Brain pericyte (primary cell): ENCODE data around the gene IRS2.
"Not testable (repeated sequence)": the region's sequence is repeated elsewhere in the genome, so short reads cannot be mapped to it uniquely, and the experiment has no call there.

Source experiments
- DNase-seq: peaks from one replicate; pipeline ENCODE4 v3.0.0-alpha.2; 2012; ENCODE audit warnings: low read depth, low spot score

The IRS2 gene, protein sequence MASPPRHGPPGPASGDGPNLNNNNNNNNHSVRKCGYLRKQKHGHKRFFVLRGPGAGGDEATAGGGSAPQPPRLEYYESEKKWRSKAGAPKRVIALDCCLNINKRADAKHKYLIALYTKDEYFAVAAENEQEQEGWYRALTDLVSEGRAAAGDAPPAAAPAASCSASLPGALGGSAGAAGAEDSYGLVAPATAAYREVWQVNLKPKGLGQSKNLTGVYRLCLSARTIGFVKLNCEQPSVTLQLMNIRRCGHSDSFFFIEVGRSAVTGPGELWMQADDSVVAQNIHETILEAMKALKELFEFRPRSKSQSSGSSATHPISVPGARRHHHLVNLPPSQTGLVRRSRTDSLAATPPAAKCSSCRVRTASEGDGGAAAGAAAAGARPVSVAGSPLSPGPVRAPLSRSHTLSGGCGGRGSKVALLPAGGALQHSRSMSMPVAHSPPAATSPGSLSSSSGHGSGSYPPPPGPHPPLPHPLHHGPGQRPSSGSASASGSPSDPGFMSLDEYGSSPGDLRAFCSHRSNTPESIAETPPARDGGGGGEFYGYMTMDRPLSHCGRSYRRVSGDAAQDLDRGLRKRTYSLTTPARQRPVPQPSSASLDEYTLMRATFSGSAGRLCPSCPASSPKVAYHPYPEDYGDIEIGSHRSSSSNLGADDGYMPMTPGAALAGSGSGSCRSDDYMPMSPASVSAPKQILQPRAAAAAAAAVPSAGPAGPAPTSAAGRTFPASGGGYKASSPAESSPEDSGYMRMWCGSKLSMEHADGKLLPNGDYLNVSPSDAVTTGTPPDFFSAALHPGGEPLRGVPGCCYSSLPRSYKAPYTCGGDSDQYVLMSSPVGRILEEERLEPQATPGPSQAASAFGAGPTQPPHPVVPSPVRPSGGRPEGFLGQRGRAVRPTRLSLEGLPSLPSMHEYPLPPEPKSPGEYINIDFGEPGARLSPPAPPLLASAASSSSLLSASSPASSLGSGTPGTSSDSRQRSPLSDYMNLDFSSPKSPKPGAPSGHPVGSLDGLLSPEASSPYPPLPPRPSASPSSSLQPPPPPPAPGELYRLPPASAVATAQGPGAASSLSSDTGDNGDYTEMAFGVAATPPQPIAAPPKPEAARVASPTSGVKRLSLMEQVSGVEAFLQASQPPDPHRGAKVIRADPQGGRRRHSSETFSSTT (N-terminal part only)

DNA sequence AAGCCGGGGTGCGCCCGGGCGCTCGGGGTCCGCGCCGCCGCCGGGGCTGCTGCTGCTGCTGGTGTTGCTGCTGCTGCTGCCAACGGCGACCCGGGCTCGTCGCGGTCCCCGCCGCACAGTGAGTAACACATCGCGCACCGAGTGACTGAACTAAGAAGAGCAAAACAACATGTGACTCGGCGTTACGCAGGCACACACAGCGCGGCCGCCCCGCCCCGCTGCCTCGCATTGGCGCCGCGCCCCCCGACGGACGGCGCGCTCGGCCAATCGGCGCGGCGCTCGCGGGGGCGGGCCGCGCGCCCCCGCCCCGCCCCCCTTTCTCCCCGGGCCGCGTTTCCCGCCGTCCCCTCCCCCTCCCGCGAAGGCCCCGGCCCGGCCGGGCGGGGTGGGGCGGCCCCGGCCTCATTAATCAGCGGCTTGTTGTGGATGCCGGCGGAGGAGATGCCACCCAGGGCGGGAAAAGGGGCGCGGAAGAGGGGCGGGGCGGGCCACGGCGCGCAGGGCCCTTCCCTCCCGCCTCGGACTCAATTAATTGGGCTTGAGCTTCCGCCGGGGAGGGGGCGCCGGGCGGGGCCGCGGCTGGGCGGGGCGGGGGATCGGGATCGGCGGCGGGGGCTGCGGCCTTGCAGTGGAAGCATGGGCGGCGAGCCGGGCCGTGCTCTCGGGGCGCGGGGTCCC is at the start of gene IRS2:
Gene IRS2, minus strand, starts transcription at position 127 of the 678 bp plus-strand sequence. CDS start 530 bp downstream, outside the sequence.
- DNase-seq, result peak; percentile 47

DNA sequence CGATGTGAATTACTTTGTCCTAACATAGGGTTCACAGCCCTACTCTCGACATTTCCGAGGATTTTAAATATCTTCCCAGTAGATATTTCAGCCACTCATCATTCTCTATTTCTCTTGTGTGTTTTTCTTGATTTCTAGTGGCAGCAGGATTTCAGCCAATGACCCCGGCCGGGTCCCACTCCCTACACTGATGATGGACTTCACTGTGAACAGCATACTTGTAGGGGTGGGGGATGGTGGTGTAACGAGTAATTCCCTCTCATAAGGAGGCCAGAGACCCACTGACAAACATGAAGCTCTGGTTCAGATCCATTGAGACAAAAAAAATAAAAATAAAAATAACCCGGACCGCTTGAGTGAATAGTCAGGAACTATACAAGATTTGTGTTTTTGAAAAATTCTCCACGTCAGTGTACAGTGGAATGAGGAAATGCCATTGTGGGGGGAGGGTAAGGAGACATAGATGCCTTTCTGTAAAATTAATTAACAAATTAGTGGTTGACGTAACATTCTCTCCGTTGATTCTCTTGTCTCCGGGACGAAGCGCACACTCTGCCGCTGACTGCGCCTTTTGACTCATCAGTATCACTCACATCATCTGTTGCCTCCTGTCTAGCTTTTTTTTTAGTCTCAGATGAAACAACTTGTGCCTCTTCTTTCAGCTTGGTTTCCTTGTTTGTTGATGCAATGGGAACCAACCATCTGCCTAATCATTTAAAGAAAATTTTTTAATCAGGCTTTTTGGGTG is 48.8 kb upstream of the IRS2 start:
- DNase-seq, result no peak

DNA sequence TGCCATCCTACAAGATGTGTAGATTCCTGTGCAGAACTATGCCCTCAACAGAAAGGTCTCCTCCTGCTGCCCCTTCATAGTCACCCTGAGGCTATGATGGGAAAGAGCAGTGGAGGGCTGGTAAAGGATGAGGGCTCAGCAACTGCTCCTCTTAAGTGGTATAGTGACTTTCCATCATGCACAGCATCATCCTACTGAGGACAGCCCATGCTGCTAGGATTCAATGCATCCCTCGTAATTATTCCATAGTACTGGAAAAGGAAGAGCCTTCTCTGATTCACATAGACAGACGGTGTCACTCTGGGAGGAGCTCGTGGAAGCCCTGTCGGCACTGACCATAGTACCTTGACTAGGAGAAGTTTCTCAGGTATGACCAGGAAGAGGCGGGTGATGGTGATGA is 47.6 kb upstream of the IRS2 start:
- DNase-seq, result no peak

DNA sequence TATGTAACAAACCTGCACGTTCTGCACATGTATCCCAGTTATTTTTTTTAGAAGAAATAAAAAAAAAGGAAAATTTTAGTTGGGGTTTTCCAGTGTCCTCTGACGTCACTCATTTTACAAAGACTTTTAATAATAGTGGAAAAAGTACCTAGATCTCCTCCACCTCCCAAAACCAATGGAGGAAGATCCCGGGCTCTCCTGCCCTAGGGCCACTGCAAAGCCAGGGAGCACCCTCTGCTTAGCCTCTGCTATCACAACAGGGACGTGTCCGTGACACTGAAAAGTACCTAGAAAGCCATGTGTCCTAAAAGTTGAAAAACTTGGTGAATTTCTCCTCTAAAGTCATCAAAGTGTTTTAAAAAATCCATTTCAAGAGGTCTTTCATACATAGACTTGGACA is 46.7 kb upstream of the IRS2 start:
- no peak for DNase-seq

DNA sequence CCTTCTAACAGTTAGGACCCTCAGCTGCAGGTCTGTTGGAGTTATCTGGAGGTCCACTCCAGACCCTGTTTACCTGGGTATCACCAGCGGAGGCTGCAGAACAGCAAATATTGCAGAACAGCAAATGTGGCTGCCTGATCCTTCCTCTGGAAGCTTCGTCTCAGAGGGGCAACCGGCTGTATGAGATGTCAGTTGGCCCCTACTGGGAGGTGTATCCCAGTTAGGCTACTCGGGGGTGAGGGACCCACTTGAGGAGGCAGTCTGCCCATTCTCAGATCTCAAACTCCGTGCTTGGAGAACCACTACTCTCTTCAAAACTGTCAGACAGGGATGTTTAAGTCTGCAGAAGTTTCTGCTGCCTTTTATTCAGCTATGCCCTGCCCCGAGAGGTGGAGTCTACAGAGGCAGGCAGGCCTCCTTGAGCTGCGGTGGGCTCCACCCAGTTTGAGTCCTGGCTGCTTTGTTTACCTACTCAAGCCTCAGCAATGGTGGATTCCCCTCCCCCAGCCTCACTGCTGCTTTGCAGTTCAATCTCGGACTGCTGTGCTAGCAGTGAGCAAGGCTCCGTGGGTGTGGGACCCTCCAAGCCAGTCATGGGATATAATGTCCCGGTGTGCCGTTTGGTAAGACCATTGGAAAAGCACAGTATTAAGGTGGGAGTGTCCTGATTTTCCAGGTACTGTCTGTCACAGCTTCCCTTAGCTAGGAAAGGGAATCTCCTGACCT is 42.4 kb upstream of the IRS2 start:
- not testable (repeated sequence) for DNase-seq

DNA sequence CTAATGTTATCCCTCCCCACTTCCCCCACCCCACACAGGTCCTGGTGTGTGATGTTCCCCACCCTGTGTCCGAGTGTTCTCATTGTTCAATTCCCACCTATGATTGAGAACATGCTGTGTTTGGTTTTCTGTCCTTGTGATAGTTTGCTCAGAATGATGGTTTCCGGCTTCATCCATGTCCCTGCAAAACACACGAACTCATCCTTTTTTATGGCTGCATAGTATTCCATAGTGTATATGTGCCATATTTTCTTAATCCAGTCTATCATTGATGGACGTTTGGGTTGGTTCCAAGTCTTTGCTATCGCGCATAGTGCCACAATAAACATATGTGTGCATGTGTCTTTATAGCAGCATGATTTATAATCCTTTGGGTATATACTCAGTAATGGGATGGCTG is 36.8 kb upstream of the IRS2 start:
- DNase-seq, result not testable (repeated sequence)

DNA sequence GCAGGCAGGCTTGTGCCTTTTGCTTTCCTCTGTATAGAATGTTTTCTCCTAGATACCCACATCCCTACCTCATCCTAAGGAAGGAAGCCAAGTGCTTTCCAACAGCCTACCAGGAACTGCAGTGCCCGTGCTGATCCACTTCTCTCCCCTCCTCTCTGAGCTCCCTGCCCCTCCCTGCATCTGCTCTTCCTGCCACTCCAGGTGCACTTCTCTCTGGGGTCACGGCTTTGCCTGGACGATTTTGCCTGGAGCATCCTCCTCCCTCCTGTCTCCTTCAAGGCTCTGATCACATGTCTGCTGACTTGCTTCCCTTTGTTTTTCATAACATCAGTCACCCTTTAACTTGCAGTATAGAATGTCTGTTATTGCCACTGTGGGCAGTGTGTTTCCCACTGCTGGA is 34.7 kb upstream of the IRS2 start:
- DNase-seq, result no peak

DNA sequence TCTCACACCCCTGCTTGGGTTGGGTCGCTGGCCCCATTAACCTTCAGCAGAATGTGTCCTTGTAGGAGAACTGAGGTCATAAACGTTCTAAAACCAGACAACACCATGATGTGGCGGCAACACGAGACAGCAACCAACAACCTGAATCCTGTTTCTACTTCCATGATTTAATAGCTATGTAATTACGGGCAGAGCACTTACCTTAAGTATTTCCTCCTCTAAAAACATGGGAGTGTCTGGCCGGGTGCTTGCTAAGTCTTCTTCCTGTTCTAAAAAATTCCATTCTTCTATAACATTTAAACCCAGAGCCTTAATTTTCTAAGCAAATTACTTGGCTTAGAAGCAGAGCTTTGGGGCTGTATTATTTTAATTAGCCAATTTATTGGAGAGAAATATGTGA is 33.5 kb upstream of the IRS2 start:
- DNase-seq, result no peak

DNA sequence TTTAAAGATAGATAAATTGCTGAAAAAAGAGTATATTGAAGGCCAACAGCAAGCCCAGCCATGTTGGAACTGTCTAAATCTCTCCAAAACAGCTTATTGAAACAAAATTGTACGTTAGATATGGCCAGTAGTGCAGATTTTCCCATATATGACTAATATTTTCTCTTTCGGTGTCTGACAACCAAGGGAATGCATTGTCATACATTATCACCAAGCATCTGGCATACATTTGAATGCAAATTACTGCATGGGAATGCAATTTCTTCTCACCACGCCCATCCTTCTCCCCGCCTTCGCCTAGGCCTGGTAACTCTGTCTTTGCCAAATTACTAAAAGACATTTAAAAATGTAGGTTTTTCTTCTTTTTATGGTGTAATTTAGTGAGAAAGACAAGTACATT is 32.5 kb upstream of the IRS2 start:
- no peak for DNase-seq

DNA sequence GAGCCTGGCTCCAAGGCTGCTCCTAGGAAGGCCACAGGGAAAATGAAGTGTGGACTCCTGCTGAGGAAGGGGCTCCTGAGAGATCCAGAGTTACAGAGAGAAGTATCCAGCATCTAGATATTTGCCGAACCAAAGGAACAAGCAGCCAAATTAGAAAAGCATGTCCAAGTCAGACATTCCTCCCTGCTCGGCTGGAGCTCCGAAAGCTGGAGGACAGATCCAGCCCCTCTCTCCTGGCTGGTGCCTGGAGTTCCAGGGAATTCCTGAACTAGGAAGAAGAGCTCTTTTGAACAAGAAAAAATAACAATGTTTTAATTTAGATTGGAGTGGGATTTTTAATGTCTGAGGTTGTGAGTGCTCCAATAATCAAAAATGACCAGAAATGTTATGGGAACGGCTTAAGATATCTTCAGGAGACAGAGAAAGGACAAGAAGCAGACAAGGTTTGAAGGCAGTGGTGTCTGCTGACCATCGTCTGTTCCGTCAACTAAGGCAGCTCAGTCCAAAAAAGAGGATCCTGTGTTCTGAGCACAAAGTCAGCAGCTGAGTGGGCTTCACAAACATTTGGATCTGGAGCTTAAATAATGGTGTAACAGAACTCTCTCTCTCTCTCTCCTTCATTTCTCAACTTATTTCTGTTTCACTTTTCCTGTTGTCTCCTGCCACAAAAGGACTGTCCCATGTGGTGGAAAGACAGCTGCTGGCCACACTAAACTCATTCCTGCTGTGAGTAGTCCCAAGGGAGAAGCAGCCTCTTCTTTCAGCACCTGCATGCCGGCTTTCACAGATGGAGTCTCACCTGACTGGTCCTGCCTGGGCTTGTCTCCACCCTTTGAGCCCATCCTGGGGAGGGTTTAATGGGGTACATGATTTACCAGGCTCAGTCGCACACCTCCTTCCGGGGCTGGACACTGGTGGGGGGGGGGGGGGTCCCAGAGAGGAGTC is 31.5 kb upstream of the IRS2 start:
- DNase-seq, result no peak

DNA sequence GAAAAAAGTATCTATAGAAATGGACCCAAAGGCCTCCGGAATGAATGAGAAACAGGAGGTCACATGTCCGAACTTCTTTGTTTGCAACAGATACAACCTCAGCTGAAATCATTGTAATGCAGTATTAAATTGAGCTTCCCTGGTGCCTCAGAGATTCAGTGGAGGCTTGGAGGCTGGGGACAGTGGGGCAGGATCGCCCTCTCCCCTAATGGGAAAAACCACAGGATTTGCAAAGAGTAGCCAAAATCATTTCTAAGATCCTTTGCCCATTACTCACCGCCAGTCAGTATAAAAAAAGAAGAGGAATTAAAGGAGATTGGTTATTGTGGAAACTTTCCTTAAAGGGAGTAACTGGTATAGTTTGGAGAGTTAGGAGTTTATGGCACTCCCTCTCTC is 30.4 kb upstream of the IRS2 start:
- DNase-seq, result no peak

DNA sequence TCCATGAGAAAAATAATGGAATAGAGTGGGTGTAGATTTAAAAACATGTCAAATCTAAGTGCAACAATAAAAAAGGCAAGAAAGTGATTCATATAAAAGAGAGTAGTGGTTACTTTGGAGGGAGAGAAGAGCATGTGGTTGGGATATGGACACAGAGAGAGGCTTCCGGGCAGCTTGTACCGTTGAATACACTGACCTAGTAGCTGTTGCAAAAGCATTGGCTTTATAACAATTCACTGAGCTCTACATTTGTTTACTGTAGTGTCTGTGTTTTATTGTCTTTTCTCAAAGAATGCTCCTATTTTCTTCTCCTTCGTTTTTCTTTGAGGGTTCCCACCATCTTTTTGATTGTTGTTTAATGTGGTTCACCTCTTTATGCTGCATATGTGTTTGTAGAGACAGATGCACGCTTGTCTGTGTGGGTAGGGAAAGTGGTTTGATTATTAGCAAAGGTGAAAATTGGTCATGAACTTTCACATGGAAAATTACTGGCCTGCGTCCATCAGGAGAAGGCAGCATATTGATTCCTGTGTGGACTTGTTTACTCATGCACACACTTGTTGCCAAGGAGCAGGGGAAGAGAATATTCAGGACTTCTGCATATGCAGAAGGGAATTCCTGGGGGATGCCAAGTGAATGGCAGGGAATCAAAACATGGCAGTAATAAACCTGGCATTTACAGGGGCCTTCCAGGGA is 29.9 kb upstream of the IRS2 start:
- DNase-seq, result no peak

DNA sequence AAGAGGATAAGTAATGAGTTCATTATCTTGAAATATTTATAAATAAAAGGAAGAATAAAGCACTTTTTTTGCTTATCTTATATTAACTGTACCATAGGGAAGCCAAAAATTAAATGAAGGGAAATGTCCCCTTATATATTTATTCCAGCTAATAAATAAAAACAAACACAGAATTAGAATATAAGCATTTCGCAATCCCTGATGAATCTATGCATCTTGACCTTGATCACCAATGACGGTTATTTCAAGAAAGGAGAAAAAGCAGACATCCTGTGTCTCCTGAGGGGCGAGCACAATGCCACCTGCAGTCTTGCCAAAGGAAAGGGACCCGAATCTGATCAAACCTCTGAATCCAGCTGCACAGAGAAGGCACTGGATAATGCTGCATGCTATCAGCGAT is 29.3 kb upstream of the IRS2 start:
- no peak for DNase-seq

DNA sequence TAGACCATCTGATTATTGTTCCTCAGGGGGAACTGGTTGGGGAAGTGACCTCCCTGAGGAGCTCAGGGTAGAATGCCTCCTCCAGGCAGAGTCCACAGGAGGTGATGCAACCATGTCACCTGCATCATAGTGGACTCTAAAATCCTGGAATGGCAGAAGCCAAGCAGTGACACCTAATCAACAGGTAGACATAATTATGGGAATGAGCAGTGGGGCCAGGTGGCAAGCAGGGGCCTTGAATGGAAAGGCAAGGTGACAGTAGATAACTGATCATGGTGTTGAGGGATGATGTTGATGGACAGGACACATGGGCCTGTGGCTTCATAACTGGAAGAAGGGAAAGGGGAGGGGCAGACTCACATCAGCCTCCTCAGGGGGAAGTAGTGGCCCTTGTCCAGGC is 27.3 kb upstream of the IRS2 start:
- no peak for DNase-seq

DNA sequence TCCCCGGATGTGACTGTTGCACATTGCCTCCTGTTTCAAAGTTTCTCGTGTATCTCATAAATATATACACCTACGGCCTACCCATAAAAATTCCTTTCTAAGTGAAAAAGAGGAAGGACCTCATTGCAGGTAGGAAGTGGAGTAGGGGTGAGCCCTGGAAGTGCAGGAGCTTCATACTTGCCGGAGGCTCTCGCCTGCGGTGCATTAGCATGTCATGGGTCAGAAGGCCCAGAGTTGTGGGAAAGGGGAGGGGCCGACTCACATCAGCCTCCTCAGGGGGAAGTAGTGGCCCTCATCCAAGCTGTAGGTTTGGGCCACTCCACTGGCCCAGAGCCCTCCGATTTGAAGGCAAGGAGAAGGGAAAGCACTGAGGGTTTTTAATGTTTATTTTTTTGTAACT is 26.0 kb upstream of the IRS2 start:
- no peak for DNase-seq

DNA sequence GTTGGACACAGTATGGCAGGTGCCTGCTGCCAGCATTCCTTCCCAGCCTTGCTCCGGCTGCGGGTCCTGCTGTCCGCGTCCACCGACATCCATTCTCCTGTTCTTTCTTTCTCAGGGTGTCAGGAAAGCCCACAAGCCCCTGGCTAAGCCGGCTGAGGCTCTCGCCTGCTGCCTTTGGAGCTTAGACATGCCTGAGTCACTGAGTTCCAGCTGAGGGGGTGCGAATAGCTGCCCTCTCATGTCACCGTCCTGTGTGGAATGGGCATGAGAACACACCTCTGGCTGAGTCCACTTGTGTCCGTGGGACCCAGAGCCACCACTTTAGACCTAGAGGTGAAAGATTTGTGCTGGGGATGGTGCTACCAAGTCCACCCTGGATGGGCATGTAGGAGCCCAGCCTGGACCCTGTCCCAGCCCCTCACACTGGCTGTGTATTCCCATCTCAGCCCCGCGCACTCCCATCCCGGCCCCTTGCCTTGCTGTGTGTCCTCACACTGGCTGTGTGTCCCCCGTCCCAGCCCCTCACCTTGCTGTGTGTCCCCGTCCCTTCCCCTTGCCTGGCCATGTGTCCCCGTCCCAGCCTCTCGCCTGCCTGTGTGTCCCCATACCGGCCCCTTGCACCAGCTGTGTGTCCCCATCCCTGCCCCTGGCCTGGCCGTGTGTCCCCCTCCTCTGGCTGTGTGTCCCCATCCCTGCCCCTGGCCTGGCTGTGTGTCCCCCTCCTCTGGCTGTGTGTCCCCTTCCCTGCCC is 24.6 kb upstream of the IRS2 start:
- DNase-seq, result no peak

DNA sequence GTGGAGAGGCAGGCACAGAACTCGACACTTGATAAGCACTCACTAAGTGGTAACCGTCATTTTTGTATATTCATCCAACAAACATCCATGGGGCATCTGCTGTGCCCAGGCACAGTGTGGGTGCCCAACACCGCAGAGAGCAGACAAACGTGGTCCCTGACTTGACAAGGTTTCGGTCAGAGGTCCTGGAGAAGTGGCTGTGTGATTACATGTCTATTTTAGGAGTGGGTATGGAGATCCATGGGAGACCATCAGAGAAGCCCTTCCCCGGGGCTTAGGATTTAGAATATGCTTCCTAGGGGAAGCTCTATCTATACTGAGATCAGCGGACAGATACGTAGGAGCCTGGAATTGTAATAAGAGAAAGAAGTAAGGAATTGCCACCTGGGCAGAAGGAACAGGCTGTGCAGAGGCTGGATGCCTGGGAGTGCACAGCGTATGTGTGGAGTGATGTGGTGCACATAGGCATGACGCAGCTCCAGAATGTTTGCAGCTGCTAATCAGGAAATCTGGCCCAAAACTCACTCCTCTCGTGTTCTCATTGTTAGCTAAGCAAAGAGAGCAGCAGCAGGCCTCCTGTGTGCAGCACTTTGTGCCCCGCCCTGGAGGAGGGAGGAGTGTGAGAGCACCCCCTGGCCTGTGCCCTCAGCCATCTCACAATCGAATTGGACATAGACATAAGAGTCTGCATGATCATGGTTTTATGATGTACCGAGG is 23.0 kb upstream of the IRS2 start:
- no peak for DNase-seq
